HL-60 (cell line): Measurements from ENCODE around the gene GATC.
"Not testable (repeated sequence)": the region's sequence is repeated elsewhere in the genome, so short reads cannot be mapped to it uniquely, and the experiment has no call there.

Source experiments
- DNase-seq, 2 experiments: peaks; one replicate each; pipeline ENCODE4 v3.0.0-alpha.2; 2010 to 2020; ENCODE audit warnings: low read depth in 1 of 2, low spot score in 1 of 2
- H3K27ac ChIP-seq: fragments of 250-450 bp; sonication (Bioruptor Pico); replicated peaks from 2 replicates; pipeline ENCODE4 v1.5.1; 2020; ENCODE audit warnings: mild to moderate bottlenecking, moderate library complexity
- H3K27me3 ChIP-seq: fragments of 250-450 bp; sonication (Bioruptor Pico); 2 replicates; pipeline ENCODE4 v1.5.1; 2021; ENCODE audit warnings: mild to moderate bottlenecking, moderate library complexity; ENCODE audit not compliant: insufficient read depth, poor library complexity, severe bottlenecking
- H3K4me3 ChIP-seq: replicated peaks from 2 replicates; pipeline ENCODE4 v1.5.1; 2011; ENCODE audit warnings: mild to moderate bottlenecking, control low read depth, low read length; ENCODE audit not compliant: insufficient read depth
- CTCF ChIP-seq: IDR thresholded peaks from one replicate; pipeline ENCODE4 v1.5.1; 2011; ENCODE audit warnings: low read length, control low read depth, inconsistent platforms; ENCODE audit not compliant: insufficient read depth
- GABPA ChIP-seq: IDR thresholded peaks from 2 replicates; pipeline ENCODE4 v1.6.1; 2012; ENCODE audit warnings: low read depth
- POLR2AphosphoS5 ChIP-seq: IDR thresholded peaks from 2 replicates; pipeline ENCODE4 v1.6.1; 2012; ENCODE audit warnings: low read depth
- SPI1 ChIP-seq: IDR thresholded peaks from 2 replicates; pipeline ENCODE4 v1.6.1; 2012; ENCODE audit warnings: low read depth, mild to moderate bottlenecking, borderline replicate concordance
- TF ChIP-seq, protein P1 (sequence below): IDR thresholded peaks from 2 replicates; pipeline ENCODE4 v1.6.1; 2012; ENCODE audit warnings: low read depth; ENCODE audit not compliant: insufficient replicate concordance

Gene GATC

DNA sequence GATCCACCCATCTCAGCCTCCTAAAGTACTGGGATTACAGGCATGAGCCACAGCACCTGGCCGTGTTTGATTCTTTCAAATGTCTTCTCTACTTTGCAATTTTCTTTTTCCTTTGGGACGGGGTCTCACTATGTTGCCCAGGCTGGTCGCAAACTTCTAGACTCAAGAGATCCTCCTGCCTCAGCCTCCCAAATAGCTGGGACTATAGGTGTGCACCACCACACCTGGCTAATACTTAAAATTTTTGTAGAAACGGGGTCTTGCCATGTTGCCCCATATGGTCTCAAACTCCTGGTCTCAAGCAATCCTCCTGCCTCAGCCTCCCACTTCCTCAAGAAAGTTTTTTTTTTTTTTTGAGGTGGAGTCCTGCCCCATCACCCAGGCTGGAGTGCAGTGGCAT lies 1.7 kb downstream of the GATC start:
- H3K27ac ChIP-seq, result no peak overlapping the region
- no peak overlapping the region for H3K4me3 ChIP-seq
- DNase-seq, result no peak
- TF ChIP-seq, protein P1, sequence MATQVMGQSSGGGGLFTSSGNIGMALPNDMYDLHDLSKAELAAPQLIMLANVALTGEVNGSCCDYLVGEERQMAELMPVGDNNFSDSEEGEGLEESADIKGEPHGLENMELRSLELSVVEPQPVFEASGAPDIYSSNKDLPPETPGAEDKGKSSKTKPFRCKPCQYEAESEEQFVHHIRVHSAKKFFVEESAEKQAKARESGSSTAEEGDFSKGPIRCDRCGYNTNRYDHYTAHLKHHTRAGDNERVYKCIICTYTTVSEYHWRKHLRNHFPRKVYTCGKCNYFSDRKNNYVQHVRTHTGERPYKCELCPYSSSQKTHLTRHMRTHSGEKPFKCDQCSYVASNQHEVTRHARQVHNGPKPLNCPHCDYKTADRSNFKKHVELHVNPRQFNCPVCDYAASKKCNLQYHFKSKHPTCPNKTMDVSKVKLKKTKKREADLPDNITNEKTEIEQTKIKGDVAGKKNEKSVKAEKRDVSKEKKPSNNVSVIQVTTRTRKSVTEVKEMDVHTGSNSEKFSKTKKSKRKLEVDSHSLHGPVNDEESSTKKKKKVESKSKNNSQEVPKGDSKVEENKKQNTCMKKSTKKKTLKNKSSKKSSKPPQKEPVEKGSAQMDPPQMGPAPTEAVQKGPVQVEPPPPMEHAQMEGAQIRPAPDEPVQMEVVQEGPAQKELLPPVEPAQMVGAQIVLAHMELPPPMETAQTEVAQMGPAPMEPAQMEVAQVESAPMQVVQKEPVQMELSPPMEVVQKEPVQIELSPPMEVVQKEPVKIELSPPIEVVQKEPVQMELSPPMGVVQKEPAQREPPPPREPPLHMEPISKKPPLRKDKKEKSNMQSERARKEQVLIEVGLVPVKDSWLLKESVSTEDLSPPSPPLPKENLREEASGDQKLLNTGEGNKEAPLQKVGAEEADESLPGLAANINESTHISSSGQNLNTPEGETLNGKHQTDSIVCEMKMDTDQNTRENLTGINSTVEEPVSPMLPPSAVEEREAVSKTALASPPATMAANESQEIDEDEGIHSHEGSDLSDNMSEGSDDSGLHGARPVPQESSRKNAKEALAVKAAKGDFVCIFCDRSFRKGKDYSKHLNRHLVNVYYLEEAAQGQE, result no peak
- TF ChIP-seq SPI1, result no peak
- TF ChIP-seq POLR2AphosphoS5, result no peak
- TF ChIP-seq CTCF, result no peak
- TF ChIP-seq GABPA, result no peak
- no peaks in the 10 kb centered on the region for H3K27me3 ChIP-seq

DNA sequence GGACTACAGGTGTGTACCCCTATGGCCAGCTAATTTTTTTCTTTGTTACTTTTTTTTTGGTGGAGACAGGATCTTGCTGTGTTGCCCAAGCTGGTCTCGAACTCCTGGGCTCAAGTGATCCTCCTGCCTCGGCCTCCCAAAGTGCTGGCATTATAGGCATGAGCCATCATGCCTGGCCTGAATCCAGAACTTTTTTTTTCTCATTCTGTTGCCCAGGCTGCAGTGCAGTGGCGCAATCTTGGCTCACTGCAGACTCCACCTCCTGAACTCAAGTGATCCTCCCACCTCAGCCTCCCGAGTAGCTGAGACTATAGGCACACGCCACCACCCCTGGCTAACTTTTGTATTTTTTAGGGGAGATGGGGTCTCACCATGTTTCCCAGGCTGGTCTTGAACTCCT lies 6.3 kb downstream of the GATC start:
- not testable (repeated sequence) for H3K27ac ChIP-seq, H3K4me3 ChIP-seq, H3K27me3 ChIP-seq
- DNase-seq, result peak in 1 of 2 experiments; percentile 8

GRCh38 chr12:120453060-120453750 lies 7.0 kb downstream of the GATC start:
- TF ChIP-seq CTCF (no peak), POLR2AphosphoS5 (no peak), GABPA (no peak), SPI1 (no peak)
- TF ChIP-seq, protein P1, result no peak
- no peaks in the 10 kb centered on the region for H3K27me3 ChIP-seq
- no peak for DNase-seq
- no peak overlapping the region for H3K27ac ChIP-seq
- no peak overlapping the region for H3K4me3 ChIP-seq

- peak in 1 of 2 experiments; percentile 28 for DNase-seq
- no peak overlapping the region for H3K27ac ChIP-seq
- TF ChIP-seq CTCF, result peak; percentile 87
- TF ChIP-seq SPI1, result no peak
- no peak for TF ChIP-seq GABPA
- TF ChIP-seq, protein P1, result no peak
- TF ChIP-seq POLR2AphosphoS5, result no peak
- no peaks in the 10 kb centered on the region for H3K27me3 ChIP-seq
- H3K4me3 ChIP-seq, result no peak overlapping the region
These were observed 7.7 kb downstream of the GATC start for GRCh38 chr12:120453977-120454376.
